CD4-positive, alpha-beta T cell (primary cell): ENCODE measurements around the gene ZFPL1. TPM values are rescaled to one million over a fixed set of nuclear protein-coding genes. Genes with fewer than 3 reads are reported as not detected.

Experiments
- ATAC-seq: fragments of 200-7000 bp; cut with Tn5 transposase; one replicate; pipeline ENCODE4 v1.10.0; 2022; ENCODE audit warnings: mild to moderate bottlenecking; ENCODE audit not compliant: poor library complexity
- CTCF ChIA-PET: fragments of 350-600 bp; sonication (Branson Sonifier 250); formaldehyde crosslinking; loops from one replicate; lab custom pipeline; 2021; ENCODE audit warnings: antibody characterized with exemption, inconsistent platforms; lab: Charles Lee
- POLR2A ChIA-PET: fragments of 350-600 bp; sonication (Branson Sonifier 250); formaldehyde crosslinking; loops from one replicate; lab custom pipeline; 2021; ENCODE audit warnings: antibody characterized with exemption, inconsistent platforms; lab: Charles Lee
- DNase-seq, 14 experiments: peaks; one replicate each; pipeline ENCODE4 v3.0.0-alpha.2; 2013 to 2020; ENCODE audit warnings: mixed read lengths in 2 of 14
- H3K27ac ChIP-seq, 2 donors: one replicate each; pipeline versions ENCODE4 v1.5.1 to v1.7.0; 2013; ENCODE audit warnings: low read length in 2 of 2, low read depth in 1 of 2, mild to moderate bottlenecking in 1 of 2
- H3K27me3 ChIP-seq, 2 experiments: 1 replicate in 1 of 2; 2 replicates in 1 of 2; pipeline versions ENCODE4 v1.6.1 to v1.7.0; 2013; ENCODE audit warnings: low read length in 2 of 2, control low read depth in 1 of 2, mild to moderate bottlenecking in 1 of 2, moderate library complexity in 1 of 2; ENCODE audit not compliant: insufficient read depth in 2 of 2, control insufficient read depth in 1 of 2
- H3K36me3 ChIP-seq: one replicate; pipeline ENCODE4 v1.6.1; 2013; ENCODE audit warnings: low read length, control low read depth; ENCODE audit not compliant: insufficient read depth
- H3K4me1 ChIP-seq: one replicate; pipeline ENCODE4 v1.6.1; 2013; ENCODE audit warnings: low read length, control low read depth; ENCODE audit not compliant: insufficient read depth
- H3K4me3 ChIP-seq: one replicate; pipeline ENCODE4 v1.5.1; 2013; ENCODE audit warnings: mild to moderate bottlenecking, low read length, moderate library complexity
- H3K9me3 ChIP-seq, 2 experiments: 1 replicate in 1 of 2; 2 replicates in 1 of 2; pipeline versions ENCODE4 v1.6.1 to v1.7.0; 2013; ENCODE audit warnings: low read length in 2 of 2, mild to moderate bottlenecking in 2 of 2, control low read depth in 1 of 2, moderate library complexity in 1 of 2; ENCODE audit not compliant: control insufficient read depth in 1 of 2, insufficient read depth in 1 of 2
- H3K27ac Mint-ChIP-seq: one replicate; pipeline ENCODE4 v1.8.0; 2020; ENCODE audit warnings: mixed read lengths
- H3K27me3 Mint-ChIP-seq: one replicate; pipeline ENCODE4 v1.8.0; 2021; ENCODE audit warnings: mixed read lengths
- H3K36me3 Mint-ChIP-seq: one replicate; pipeline ENCODE4 v1.8.0; 2021; ENCODE audit warnings: low read depth, mixed read lengths
- H3K4me1 Mint-ChIP-seq: one replicate; pipeline ENCODE4 v1.8.0; 2021; ENCODE audit warnings: low read depth, mixed read lengths
- H3K4me3 Mint-ChIP-seq: one replicate; pipeline ENCODE4 v1.8.0; 2020; ENCODE audit warnings: mild to moderate bottlenecking, mixed read lengths
- H3K9me3 Mint-ChIP-seq: one replicate; pipeline ENCODE4 v1.8.0; 2020; ENCODE audit warnings: mixed read lengths
- intact Hi-C, 2 experiments: fragments of 100-400 bp; cut with DNase I in 1 of 2; cut with micrococcal nuclease in 1 of 2; formaldehyde crosslinking; loops; one replicate each; pipeline versions ENCODE4 v1.15.1 to v1.9.0; 2023 to 2025; cut with DNase I, micrococcal nuclease
- total RNA-seq, 174 experiments: library from RNA in 2 of 174; stranded (reverse) in 2 of 174; gene quantifications; one replicate each; pipeline ENCODE4 v1.2.3 and lab custom pipeline; 2021 to 2026
- TF ChIP-seq, protein P1 (sequence below): fragments of 200-600 bp; IDR thresholded peaks from one replicate; pipeline ENCODE4 v1.8.0; 2022; ENCODE audit warnings: antibody characterized with exemption, mild to moderate bottlenecking

Gene ZFPL1
- total RNA-seq, 2 experiments from 2014 or later = 46.2 to 47.7 TPM

DNA sequence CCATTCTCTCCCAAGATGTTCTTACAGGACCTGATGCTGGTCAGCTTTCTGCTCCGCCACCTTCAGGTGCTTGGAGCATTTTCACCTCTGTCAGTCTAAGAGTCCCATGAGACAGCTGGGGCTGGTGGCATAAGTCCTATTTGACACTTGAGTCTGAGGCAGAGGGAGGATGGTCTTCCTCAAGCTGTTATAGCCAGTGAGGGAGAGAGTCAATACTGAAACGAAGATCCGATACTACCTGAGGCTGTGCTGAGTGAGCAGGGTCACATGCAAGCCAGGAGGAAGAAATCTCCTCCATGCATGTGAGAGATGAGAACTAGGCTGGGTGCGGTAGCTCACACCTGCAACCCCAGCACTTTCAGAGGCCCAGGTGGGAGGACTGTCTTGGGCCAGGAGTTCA lies 5.6 kb downstream of the ZFPL1 start:
- TF ChIP-seq, protein P1, sequence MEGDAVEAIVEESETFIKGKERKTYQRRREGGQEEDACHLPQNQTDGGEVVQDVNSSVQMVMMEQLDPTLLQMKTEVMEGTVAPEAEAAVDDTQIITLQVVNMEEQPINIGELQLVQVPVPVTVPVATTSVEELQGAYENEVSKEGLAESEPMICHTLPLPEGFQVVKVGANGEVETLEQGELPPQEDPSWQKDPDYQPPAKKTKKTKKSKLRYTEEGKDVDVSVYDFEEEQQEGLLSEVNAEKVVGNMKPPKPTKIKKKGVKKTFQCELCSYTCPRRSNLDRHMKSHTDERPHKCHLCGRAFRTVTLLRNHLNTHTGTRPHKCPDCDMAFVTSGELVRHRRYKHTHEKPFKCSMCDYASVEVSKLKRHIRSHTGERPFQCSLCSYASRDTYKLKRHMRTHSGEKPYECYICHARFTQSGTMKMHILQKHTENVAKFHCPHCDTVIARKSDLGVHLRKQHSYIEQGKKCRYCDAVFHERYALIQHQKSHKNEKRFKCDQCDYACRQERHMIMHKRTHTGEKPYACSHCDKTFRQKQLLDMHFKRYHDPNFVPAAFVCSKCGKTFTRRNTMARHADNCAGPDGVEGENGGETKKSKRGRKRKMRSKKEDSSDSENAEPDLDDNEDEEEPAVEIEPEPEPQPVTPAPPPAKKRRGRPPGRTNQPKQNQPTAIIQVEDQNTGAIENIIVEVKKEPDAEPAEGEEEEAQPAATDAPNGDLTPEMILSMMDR = no peak

DNA sequence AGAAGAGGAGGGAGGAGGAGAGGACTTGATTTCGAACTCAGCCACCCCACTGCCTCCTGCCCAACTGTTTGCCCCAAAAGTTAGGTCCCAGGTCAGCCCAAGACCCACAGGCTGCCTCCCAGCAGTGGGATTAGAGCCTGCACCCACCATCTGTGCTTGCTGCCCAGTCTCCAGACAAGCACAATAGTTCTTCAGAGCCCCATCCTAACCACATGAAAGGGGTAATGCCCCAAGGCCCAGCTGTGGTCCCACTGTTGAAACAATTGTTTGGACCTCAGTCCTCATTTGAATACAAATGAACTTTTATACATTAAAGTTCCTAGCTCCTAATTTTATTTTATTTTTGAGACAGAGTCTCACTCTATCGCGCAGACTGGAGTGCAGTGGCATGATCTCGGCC lies 6.6 kb downstream of the ZFPL1 start:
- Mint-ChIP-seq H3K9me3 (no peaks in the 10 kb centered on the region), H3K36me3 (peaks cover 39% of the 10 kb centered on the region), H3K27me3 (no peaks in the 10 kb centered on the region), H3K4me3 (no peak overlapping the region), H3K4me1 (peaks cover 7% of the 10 kb centered on the region), H3K27ac (no peak overlapping the region)
- no peak overlapping the region for H3K27ac ChIP-seq
- DNase-seq (no peak), ATAC-seq (no peak)
- no peaks in the 10 kb centered on the region for H3K27me3 ChIP-seq
- peaks cover 3% of the 10 kb centered on the region for H3K4me1 ChIP-seq
- H3K36me3 ChIP-seq = peaks cover 39% of the 10 kb centered on the region
- TF ChIP-seq, protein P1 = no peak
- ChIA-PET POLR2A (interaction anchor here (1.5 kb wide), 1 partner anchor 31 kb away, joined by 7 read pairs; the partner anchor contains the start of genes FAU and MRPL49), CTCF (interaction anchor here (1.4 kb wide), 1 partner anchor 20 kb away, joined by 4 read pairs; no protein-coding TSS in a partner anchor)
- H3K4me3 ChIP-seq = no peak overlapping the region
- no peaks in the 10 kb centered on the region for H3K9me3 ChIP-seq
- intact Hi-C loops = no loop called here

More for the DNA sequence above, 5.6 kb downstream of the ZFPL1 start:
- DNase-seq (no peak), ATAC-seq (no peak)
- no peaks in the 10 kb centered on the region for H3K9me3 Mint-ChIP-seq
- peaks cover 47% of the 10 kb centered on the region for H3K36me3 Mint-ChIP-seq
- H3K27ac Mint-ChIP-seq = peak overlapping the region; percentile 44
- Histone ChIP-seq H3K36me3 (peaks cover 48% of the 10 kb centered on the region), H3K27me3 (no peaks in the 10 kb centered on the region), H3K27ac (no peak overlapping the region), H3K9me3 (no peaks in the 10 kb centered on the region), H3K4me3 (no peak overlapping the region), H3K4me1 (peaks cover 9% of the 10 kb centered on the region)
- intact Hi-C loops = loop anchor here in 1 of 2 experiments (10.0 kb wide), 2 partner anchors 245 to 1255 kb away; partner anchors contain the start of genes B4GAT1, BRMS1 and CDC42BPG
- peaks cover 14% of the 10 kb centered on the region for H3K4me1 Mint-ChIP-seq
- no peak overlapping the region for H3K4me3 Mint-ChIP-seq
- ChIA-PET POLR2A (no interaction called here), CTCF (interaction anchor here (1.4 kb wide), 1 partner anchor 21 kb away, joined by 4 read pairs; no protein-coding TSS in a partner anchor)
- H3K27me3 Mint-ChIP-seq = no peaks in the 10 kb centered on the region

DNA sequence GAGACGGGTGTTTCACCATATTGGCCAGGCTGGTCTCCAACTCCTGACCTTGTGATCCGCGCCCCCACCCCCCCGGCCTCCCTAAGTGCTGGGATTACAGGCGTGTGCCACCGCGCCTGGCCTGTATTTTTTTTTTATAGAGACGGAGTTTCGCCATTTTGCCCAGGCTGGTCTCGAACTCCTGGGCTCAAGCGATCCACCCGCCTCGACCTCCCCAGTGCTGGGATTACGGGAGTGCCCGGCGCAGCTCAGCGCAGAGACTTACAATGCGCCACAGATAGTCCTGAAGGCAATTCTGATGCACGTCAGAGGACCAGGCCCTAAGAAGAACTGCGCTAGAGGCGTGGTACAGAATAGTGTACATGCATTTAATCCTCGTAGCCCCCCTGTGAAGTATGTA lies 11.4 kb downstream of the ZFPL1 start:
- Mint-ChIP-seq H3K27me3 (no peaks in the 10 kb centered on the region), H3K4me3 (peak overlapping the region; percentile 96), H3K36me3 (peaks cover 24% of the 10 kb centered on the region), H3K9me3 (no peaks in the 10 kb centered on the region), H3K4me1 (peaks cover 21% of the 10 kb centered on the region), H3K27ac (peak overlapping the region; percentile 98)
- TF ChIP-seq, protein P1 = no peak
- Histone ChIP-seq H3K27me3 (no peaks in the 10 kb centered on the region), H3K4me3 (peak overlapping the region; percentile 79), H3K27ac (peak overlapping the region; percentile 78 to 85), H3K9me3 (no peaks in the 10 kb centered on the region), H3K36me3 (peaks cover 13% of the 10 kb centered on the region), H3K4me1 (peaks cover 23% of the 10 kb centered on the region)
- no peak for ATAC-seq
- intact Hi-C loops = no loop called here
- POLR2A ChIA-PET = interaction anchor here (1.1 to 6.9 kb wide), 10 partner anchors 9 to 795 kb away, joined by 3 to 91 read pairs (median 7); partner anchors contain the start of genes CAPN1, CCDC85B, CDCA5 and FAU
- DNase-seq = peak in 1 of 14 experiments; percentile 40
- CTCF ChIA-PET = interaction anchor here (1.0 to 6.6 kb wide), 3 partner anchors 15 to 22 kb away, joined by 3 to 58 read pairs (median 9); partner anchors contain the start of genes TM7SF2 and ZNHIT2
